Measurements from ENCODE around the gene KMT5B. TPM values are rescaled to one million over a fixed set of nuclear protein-coding genes. Genes with fewer than 3 reads are reported as not detected.

Gene KMT5B
- total RNA-seq, 1 donor from 2014 or later: 41.5 TPM

DNA sequence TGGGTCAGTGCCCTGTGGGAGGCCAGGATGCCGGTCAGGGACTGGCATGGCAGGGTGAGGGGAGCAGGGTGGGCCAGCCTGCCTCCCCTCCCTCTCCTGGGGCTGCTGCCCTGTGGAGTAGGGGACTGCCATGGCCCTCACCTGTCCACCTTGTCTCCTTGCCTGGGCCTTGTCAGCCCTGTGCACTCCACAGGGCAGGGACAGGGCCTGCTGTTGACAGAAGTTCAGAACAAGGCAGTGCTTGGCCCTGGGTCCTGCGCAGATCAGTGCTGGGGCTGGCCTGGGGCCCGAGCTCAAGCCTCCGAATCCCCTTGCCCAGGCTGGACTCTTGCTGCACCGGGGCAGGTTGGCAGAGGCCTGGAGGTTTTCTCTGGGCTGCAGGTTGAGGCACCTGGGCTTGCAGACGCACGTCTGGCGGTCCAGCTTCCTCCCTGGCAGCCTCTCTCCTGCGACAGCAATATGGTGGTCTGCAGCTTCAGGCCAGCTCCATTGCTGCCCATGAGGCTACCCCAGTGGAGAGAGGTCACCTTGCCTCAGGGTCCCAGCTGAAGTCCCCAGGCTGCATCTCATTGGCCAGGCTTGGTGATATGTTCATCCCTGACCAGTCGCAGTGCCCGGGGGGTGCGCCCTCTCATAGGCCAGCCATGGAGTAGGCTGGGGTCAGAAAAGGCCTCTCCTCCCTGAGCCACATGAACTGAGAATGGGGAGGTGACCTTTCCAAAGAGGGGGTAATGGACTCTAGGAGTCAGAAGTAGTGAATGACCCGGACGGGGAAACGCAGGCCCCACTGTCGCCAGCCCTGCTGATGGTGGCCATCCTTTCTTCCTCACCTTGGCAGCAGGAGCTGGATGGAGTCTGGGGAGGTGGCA, 70.4 kb downstream of the KMT5B start:
- no peak for DNase-seq

DNA sequence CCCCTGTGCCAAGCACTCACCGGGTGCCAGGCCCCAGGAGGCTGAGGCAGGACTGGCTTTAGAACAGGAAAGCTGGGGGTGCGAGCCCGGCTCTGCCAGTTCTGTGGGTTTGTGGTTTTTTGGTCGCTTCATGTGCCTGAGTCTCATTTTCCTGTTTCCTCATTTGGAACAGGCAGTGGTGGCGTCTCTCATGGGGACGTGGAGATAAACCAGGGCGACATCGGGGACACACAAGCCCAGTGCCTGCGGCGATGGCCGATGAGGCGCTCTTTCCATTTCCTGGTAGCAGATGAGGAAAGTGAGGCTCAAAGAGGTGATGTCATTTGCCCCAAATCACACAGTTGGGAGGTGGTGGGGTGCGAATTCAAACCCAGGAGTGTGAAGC, 71.1 kb downstream of the KMT5B start:
- no peak for DNase-seq

DNA sequence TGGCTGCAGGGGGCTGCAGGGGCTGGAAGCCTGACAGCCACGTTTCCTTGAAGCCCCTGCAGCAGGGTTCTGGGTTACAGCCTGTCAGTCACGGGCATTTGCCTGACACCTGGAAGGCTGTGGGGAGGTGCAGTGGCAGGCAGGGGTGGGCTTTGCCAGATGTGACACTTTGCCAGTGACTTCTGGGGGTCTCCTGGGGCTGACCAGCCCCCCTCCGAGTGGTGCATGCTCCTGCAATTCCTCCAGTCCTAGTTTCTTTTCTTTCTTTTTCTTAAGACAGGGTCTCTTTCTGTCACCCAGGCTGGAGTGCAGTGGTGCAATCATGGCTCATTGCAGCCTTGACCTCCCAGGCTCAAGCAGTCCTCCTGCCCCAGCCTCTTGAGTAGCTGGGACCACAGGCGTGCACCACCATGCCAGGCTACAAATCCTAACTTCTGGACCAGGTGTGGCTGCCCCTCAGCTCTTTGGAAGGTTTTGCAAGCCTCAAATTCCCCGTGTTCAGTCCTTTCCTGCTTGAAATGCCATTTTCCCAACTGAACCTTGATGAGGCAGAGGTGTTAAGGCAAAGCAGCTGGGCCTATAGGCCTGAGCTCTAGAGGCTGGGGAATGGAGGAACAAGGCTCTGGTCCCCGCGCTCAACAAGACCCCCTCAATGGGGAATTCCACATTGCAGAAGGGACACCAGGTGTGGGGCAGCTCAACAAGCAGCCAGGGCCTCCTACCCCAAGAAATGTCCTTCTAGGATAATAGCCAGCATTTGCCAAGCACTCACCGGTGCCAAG, 71.7 kb downstream of the KMT5B start:
- no peak for DNase-seq

DNA sequence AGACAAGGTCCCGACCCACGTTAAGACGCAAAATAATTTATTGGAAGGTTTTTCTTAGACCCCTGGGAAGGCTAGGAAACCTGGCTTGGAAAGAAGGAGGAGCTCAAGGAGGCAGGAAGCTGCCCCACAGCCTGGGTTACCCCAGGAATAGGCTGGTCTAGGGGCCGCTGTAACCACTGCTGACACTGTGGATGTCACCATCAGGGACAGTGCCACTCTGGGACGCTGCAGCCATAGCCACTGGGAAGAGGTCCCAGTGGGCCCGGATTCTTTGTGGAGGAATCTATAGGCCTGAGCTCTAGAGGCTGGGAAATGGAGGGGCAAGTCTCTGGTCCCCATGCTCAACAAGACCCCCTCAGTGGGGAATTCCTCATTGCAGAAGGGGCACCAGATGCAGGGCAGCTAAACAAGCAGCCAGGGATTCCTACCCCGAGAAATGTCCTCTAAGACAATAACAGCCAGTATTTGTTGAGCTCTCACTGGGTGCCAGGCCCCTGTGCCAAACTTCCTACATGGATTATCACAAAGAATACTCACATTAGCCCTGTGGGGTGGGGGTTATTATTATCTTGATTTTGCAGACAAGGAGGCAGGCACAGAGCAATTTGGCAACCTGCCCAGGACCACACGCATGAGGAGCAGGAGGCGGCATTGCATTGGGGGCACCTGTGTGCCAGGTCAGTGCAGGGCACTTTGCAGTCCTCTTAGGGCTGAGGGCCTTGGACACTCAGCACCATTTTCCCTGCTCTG, 72.4 kb downstream of the KMT5B start:
- DNase-seq: no peak

DNA sequence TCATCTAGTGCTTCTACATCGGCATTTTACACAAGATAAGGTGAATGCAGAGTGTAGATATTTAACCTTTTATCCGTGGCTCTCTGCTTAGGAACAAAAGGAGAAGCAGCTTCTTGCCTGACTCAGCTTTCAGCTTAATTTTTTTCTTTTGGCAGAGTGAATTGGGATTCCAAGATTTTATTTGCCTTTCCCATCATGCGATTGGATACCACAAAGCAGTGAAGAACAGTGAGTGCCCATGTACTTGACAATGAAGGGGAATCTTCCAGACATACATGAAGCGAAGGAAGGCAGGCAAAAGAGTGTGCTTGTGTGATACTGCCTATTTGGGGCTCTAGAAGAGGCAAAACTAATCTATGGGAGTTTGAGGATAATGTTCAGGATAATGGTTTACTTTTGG, 74.9 kb downstream of the KMT5B start:
- no peak for DNase-seq

DNA sequence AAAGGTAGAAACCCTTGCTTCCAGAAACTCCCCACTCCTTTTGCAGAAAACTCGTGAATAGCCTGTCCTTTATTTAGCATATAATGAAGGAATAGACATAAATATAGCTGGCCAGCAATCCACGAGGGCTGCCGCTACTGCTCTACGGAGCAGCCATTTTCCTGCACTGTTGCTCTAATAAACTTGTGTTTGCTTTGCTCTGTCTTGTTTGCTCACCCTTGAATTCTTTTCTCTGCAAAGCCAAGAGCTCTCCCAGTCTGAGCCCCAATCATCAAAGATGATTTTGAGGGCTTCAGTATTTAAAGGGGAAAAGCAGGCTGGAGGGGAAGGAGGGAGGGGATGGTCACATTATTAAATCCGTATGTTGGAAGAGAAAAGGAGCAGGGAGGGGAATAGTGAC, 75.3 kb downstream of the KMT5B start:
- no peak for DNase-seq

DNA sequence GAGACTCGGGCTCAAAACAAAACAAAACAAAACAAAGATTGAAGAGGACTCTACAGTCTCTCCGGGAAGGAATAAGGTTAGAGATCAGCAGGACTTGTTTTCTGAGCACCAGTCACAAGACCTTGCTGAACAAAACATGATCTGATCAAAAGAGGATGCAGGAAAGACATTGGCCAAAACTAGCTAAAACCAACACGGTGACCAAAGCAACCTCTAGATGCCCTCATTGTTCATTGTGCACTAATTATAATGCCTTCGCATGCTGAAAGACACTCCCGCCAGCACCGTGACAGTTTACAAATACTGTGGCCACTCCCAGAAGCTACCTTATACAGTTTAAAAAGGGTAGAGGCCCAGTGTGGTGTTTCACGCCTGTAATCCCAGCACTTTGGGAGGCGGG, 76.2 kb downstream of the KMT5B start:
- DNase-seq: no peak

DNA sequence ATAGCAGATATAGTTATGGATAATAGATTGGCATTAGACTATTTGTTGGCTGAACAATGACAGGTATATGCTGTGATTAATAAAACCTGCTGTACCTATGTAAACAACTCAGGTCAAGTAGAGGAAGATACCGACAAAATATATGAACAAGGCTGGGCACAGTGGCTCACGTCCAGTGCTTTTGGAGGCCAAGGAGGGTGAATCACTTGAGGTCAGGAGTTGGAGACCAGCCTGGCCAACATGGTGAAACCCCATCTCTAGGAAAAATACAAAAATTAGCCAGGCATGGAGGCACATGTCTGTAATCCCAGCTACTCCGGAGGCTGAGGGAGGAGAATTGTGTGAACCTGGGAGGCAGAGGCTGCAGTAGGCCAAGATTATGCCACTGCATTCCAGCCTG, 77.9 kb downstream of the KMT5B start:
- no peak for DNase-seq

DNA sequence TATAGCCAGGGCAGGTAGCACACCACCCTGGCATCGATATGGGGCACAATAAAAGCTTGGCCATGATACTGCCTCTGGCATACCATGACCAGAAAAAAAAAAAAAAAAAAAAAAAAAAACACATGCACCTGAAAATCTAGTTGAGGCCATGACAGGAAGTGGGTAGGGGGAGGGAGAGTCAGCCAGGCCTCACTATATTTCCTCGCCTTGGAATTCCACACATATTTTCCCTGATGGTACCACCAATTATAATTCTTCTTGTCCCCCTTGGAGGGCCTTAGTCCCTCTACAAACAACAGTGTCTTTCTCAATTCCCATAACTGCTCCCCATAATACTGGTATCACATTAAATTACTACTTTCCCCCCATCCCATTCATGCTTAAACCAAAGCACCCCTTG, 79.3 kb downstream of the KMT5B start:
- no peak for DNase-seq

DNA sequence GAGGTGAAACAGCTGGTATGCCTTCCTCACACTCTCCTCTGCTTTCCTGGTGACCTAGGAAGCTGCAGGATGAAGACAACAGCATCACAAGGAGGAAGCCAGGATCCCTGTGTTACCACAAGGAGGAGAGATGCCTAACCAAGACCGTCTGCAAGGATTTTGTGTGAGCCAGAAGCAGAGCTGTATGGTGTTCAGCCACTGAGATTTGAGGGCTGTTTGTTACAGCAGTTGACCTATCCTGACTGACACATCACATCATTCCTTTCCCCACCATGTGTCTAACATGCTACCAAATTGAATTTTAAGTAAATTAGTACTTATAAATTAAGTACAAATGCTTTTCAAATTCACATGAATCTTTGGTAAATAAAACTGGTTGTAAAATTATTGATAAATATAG, 83.0 kb downstream of the KMT5B start:
- DNase-seq: no peak

DNA sequence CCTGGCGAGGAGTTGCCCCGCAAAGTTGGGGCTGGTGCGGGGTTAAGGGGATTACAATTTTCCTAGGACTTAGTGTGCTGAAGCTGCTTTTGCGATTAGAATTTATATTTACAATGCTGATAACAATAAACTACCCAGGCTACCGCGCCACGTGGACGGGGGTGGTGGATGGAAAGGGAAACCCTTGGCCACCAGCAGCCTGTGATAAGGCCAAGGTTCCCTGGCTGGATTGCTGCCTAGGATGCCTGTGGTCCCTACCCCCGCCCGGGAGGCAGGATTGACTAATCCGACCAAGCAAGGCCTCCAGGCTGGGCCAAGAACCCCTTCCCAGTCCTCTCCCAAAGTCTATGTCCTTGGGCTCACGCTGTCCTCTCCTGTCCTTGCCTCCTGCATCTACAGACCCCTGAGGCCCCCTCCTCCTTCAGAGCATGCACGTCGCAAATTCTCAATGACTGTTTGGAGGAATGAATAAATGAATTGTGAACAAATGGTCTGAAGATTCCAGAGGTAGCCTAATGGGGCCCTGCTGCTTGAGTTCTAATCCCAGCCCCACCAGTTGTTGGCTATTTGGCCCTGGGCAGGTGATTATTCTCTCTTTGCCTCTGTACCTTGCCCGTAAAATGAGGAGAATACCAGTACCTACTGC, 84.3 kb downstream of the KMT5B start:
- no peak for DNase-seq

DNA sequence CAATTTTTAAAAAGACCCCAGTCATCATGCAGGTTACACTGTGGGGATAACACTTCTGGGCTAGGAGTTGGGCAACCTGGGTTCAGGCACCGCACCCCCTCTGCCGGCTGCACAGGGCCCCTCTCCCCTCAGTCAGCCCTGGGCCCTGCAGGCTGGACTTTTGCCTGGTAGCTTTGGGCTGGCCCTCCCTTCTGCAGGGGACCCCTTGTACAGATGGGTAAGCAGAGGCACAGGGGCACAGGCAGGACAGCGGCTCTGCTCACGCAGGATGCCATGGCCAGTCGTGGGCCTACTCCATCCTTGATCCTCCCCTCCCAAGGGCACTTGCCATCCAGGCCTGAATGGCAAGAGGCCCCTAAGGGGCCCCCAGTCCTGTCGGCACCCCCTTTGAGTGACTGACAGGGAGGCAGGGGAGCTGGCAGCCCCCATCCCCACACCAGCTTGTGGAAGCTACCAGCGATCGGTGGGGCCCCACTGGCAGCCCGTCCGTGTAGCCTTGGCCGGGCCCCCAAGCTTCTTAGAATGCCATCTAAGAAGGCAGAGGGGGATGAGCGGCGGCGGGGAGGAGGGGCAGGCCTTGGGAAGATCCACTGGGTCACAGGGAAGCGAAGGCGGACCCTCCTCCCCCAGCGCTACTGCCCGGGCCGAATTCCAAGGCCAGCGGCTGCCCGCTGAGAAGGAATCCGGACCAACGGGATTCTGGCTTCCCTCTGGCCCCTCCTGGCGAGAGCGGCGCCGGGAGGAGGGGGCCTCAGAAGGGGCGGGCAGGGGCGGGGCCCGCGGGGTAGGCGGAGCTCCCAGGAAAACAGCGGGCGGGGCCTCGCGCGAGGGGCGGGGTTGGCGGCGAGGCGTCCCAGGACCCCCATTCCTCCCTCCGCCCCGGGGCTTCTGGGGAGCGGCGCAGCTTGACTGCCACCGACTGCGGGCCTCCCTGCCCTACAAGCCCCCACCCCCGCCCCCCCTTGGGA, 85.1 kb downstream of the KMT5B start:
- peak; percentile 43 for DNase-seq

DNA sequence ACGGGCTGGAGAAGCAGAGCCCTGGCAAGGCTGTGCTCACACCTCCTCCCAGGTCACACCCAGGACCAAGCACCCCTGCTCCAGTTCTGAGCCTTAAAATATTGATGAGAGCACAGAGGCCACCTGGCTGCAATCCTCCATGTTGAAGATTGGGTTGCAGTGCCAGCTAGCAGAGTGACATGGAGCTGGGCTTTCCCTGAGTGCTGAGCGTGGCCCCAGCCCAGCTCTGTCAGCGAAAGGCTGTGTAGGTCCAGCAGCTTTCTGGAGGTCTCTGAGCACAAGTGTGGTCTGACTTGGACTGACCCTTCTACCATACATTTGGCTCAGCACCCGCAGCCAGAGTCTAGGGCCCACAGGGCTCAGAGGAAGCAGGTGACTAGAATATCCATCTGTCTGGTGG, 87.9 kb downstream of the KMT5B start:
- no peak for DNase-seq

DNA sequence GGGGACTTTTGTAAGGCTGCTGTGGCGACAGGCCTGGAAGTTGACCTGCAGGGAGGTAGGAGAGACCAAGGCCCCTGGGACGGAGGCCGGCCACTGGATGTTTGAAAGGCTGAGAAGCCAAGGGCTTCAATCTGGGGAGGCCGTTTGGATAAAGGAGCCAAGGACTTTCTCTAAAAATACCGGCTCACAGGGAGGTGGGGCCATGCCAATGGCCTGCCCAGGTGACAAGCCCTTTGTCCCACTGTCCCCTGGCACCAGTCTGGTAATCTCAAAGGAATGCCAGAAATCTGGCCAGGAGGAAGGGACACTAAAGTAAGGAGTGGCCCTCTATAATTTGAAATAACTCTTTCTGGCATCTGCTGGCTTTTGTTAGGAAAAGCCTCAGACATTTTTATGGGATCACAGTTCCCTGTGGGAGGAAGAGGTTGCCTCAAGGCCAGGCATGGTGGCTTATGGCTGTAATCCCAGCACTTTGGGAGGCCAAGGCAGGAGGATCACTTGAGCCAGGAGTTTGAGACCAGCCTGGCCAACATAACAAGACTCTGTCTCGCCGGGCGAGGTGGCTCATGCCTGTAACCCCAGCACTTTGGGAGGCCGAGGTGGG, 90.1 kb downstream of the KMT5B start:
- DNase-seq: no peak

DNA sequence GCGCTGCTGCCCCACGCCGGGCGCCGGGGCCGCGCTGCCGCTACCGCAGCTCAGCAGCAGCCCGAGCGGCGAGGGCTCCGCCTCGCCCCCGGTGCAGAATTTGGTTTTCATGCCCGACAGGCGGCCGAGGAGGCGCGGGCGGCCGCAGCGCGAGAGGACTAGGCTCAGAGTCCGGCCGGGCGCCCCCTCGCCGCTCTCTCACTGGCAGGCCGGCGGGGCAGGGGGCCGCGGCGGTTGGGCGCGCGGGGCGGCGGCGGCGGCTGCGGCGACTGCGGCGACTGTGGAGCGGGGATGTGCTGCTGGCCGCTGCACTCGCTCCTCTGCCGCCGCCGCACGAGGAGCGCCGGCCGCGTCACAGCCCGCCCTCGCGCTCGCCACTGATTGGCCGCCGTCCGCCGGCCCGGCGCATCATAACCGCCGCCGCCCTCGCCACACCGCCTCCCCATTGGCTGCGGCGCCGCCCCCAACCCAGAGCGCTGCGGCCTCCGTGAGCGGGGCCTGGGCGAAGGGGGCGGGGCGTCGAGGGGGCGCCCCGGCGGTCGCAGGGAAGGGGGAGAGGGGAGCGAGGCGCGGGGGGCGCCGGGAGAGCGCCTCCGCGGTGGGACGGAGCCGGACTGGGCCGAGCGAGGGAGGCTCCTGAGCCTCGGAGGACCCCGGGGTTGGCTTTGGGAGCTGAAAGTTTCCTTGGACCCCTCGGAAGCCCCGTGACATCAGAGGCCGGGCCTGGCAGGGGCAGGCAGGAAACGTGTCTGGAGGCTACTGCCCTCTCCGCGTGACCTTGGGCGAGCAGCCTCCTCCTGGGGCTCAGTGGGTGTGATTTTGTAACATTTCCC, 91.8 kb downstream of the KMT5B start, which contains the start of gene CHKA:
CHKA (minus strand) TSS at position 322 of the 833 bp plus-strand sequence; CDS start at position 111, 211 bp downstream.
- DNase-seq: peak; percentile 84

DNA sequence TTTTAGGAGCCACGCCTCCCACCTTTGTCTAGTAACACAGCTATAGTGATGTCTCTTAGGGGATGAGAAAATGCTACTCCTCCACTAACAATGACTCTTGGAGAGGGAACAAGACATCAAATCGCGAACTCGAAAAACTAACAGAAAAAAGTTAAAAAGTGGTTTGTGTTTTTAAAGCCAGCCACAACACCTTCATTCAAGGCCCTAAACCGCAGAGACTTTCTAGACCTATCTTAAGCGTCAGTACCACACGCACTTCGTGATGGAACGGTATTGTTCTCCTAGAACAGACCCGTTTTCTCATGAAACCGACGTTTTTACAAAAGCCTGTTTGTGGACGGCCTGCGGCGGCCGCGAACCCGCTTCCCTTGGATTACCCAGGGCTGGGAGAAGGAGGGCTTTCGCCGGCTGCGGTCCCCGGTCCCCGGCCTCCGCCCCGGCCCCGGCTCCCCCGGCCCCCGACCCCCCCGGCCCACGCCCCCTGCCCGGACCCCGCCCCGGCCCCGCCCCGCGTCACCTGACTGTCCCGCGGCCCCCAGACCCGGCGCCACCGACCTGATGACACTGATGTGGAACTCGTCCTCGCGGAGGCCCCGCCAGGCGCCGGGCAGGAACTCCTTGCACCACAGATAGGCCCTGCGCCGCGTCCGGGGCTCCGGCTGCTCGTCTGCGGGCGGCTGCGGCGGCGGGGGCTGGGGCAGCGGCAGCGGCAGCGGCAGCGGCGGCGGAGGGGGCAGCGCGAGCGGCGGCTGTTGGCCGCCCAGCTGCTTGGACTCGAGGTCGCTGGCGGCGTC, 92.6 kb downstream of the KMT5B start:
- no peak for DNase-seq

DNA sequence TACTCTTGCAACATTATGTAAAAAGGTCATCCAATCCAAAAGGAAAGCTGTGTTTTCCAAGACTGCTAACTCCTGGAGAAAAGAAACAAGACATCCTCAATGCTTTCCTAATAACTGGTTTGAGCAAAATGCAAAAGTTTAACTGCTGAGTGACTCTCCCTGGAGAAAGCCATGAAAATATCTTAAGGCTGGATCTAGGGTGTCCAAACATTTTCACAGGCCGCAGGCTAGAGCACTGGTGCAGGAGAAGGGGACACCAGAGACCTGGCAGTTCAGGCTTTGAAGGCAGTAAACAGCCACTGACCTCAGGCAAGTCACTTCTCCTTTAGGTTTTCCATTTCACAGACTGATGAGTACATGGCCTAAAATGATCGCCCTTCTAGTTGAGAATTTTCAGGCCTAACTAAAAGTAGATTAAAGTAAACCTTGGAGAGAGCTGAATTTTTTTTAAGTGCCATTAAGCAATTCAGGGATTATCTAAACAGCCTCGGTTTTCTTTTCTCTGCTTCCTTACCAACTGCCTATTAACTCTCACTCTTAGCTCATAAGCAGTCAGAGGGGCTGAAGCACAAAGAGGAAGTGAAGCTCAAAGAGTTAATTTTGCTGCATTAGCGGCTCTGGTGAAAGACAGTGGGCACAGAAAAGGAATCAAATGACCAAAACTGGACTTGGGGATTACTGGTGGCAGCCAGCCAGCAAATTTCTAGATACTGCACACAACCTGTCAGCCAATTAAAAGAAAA, 94.2 kb downstream of the KMT5B start:
- no peak for DNase-seq

DNA sequence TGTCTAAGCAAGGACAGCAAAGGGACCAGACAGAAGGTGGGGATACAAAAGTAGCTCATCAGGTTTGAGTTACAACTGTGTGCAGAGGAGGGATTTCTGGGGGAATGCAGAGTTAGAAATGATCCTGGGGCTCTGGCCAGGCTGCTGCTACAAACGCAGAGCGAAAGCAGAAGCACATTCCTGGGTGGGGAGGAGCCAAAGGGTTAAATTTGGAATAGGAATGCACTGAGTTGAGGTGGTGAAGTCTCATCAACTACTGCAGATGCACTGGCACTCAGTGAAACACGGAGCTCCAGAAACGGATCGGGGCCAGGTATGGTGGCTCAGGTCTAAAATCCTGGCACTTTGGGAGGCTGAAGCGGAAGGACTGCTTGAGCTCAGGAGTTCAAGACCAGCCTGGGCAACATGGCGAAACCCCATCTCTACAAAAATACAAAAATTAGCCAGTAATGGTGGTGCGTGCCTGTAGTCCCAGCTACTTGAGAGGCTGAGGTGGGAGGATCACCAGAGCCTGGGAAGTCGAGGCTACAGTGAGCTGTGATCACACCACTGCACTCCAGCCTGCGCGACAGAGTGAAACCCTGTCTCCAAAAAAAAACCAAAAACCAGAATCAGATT, 95.1 kb downstream of the KMT5B start:
- DNase-seq: no peak
